GM12891 (cell line): ENCODE results near the gene MMP28.

ENCODE experiments used
- DNase-seq: peaks from one replicate; pipeline ENCODE4 v3.0.0; 2011; ENCODE audit warnings: low spot score; ENCODE audit not compliant: insufficient read length
- FAIRE-seq: peaks from 2 replicates; lab custom pipeline; 2011; peaks lifted over from hg19 to GRCh38; lab: Jason Lieb, UNC
- PAX5 ChIP-seq: IDR thresholded peaks from 2 replicates; pipeline ENCODE4 v1.6.1; 2011; ENCODE audit warnings: low read length, moderate library complexity, mild to moderate bottlenecking; ENCODE audit not compliant: insufficient read depth, severe bottlenecking
- POLR2A ChIP-seq: IDR thresholded peaks from 2 replicates; pipeline ENCODE4 v1.6.1; 2011; ENCODE audit warnings: low read depth, low read length, control low read depth
- POLR2AphosphoS5 ChIP-seq: IDR thresholded peaks from 2 replicates; pipeline ENCODE4 v1.6.1; 2011; ENCODE audit warnings: low read depth, low read length, control low read depth
- POU2F2 ChIP-seq: IDR thresholded peaks from 2 replicates; pipeline ENCODE4 v1.6.1; 2011; ENCODE audit warnings: low read depth, mild to moderate bottlenecking, control low read depth, low read length, moderate library complexity
- SPI1 ChIP-seq: IDR thresholded peaks from 2 replicates; pipeline ENCODE4 v1.6.1; 2011; ENCODE audit warnings: low read depth, low read length, control low read depth
- TAF1 ChIP-seq: IDR thresholded peaks from 2 replicates; pipeline ENCODE4 v1.6.1; 2011; ENCODE audit warnings: low read depth, low read length, control low read depth

MMP28 gene

GRCh38 chr17:35717475-35717874 lies 78.0 kb downstream of the MMP28 start:
- TF ChIP-seq POLR2AphosphoS5 (no peak), POU2F2 (no peak), SPI1 (no peak), PAX5 (no peak)
- DNase-seq, result no peak
- no peak for FAIRE-seq

GRCh38 chr17:35716897-35717465 lies 78.5 kb downstream of the MMP28 start:
- FAIRE-seq (no peak), DNase-seq (no peak)
- TF ChIP-seq POLR2AphosphoS5, result no peak
- no peak for TF ChIP-seq POLR2A
- no peak for TF ChIP-seq POU2F2
- no peak for TF ChIP-seq SPI1
- no peak for TF ChIP-seq PAX5
- TF ChIP-seq TAF1, result no peak

- DNase-seq (no peak), FAIRE-seq (no peak)
- no peak for TF ChIP-seq PAX5
- no peak for TF ChIP-seq TAF1
- TF ChIP-seq POU2F2, result no peak
- TF ChIP-seq POLR2A, result no peak
- no peak for TF ChIP-seq POLR2AphosphoS5
- TF ChIP-seq SPI1, result no peak
Measured at GRCh38 chr17:35716173-35716572, 79.3 kb downstream of the MMP28 start.
